ENCODE data around the gene CILP. TPM values are rescaled to one million over a fixed set of nuclear protein-coding genes. Genes with fewer than 3 reads are reported as not detected.

Gene CILP
- total RNA-seq, 1 experiment from 2014 or later: not detected

DNA sequence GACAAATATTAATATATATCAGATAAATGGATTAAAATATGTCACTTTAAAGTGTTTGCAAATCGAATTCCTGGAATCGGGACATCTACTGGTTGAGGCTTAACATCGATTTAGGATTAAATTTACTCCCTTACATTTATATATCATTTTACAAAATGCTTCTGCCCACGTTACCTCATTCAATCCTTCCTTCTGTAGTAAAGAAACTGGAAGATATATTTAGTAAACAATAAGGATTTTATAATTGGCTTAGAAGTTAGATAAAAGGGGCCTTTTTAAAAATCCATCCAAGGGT, 27.5 kb downstream of the CILP start:
- peak overlapping the region; percentile 88 to 94 for H3K4me3 ChIP-seq (replicated peaks in 1 of 2; ENCODE audit: low read depth in 1 of 2, low read length in 2 of 2)
- no peaks in the 10 kb centered on the region for H3K9me3 ChIP-seq (ENCODE audit: control insufficient read depth in 1 of 2, insufficient read depth in 1 of 2, low read depth in 1 of 2, low read length in 2 of 2)
- H3K9ac ChIP-seq (ENCODE audit: low read length): peak overlapping the region; percentile 89
- ChIA-PET CTCF (no interaction called here), RAD21 (ENCODE audit: low non-redundant PET in 1 of 2, low total read pairs in 2 of 2, uncharacterized antibody in 2 of 2, unreplicated experiment in 2 of 2) (no interaction called here), POLR2A (interaction anchor here (5.2 kb wide), 1 partner anchor 121 kb away, joined by 72 read pairs; the partner anchor contains the start of gene RNU5B-1)
- no peaks in the 10 kb centered on the region for H3K9me2 ChIP-seq (ENCODE audit: insufficient read depth)
- H2AFZ ChIP-seq (ENCODE audit: low read depth, low read length, poor library complexity, severe bottlenecking): no peak overlapping the region
- peak overlapping the region; percentile 72 for H3K4me2 ChIP-seq (ENCODE audit: low read length)
- no peaks in the 10 kb centered on the region for H4K20me1 ChIP-seq (ENCODE audit: insufficient read depth)
- H3K27me3 ChIP-seq (ENCODE audit: insufficient read depth, low read length): no peaks in the 10 kb centered on the region
- BruUV-seq (replicated peaks): TSS peak; percentile 41
- intact Hi-C loops (cut with micrococcal nuclease): no loop called here
- H3K4me1 ChIP-seq (ENCODE audit: control insufficient read depth in 1 of 2, insufficient read depth in 2 of 2, low read length in 2 of 2): peaks cover 8 to 14% of the 10 kb centered on the region in 2 experiments
- peaks cover 10 to 13% of the 10 kb centered on the region in 2 experiments; a peak in 2 of 4 replicates for H3K36me3 ChIP-seq (ENCODE audit: control insufficient read depth in 1 of 2, insufficient read depth in 2 of 2, low read length in 2 of 2)
- peaks cover 58% of the 10 kb centered on the region for H3K79me2 ChIP-seq (ENCODE audit: insufficient read depth, low read length)
- no peak for TF ChIP-seq SRF (IDR thresholded peaks at IDR 0.05; ENCODE audit: low read depth)
- no peak for TF ChIP-seq ZFX (IDR thresholded peaks at IDR 0.05)
- no peak for TF ChIP-seq FOSL1 (IDR thresholded peaks at IDR 0.05; ENCODE audit: low read depth)
- TF ChIP-seq SIN3A (IDR thresholded peaks at IDR 0.05; ENCODE audit: low read depth): no peak
- TF ChIP-seq YY1 (IDR thresholded peaks at IDR 0.05; ENCODE audit: extremely low read depth, insufficient replicate concordance, low read depth, low read length): no peak
- no peak for TF ChIP-seq CBX3 (IDR thresholded peaks at IDR 0.05; ENCODE audit: low read depth)
- no peak for TF ChIP-seq POLR2A (IDR thresholded peaks at IDR 0.05; ENCODE audit: borderline replicate concordance, extremely low read depth, insufficient read depth, insufficient read length)
- no peak for TF ChIP-seq POLR2AphosphoS5 (IDR thresholded peaks at IDR 0.05; ENCODE audit: low read depth, low read length)
- TF ChIP-seq, protein P1, sequence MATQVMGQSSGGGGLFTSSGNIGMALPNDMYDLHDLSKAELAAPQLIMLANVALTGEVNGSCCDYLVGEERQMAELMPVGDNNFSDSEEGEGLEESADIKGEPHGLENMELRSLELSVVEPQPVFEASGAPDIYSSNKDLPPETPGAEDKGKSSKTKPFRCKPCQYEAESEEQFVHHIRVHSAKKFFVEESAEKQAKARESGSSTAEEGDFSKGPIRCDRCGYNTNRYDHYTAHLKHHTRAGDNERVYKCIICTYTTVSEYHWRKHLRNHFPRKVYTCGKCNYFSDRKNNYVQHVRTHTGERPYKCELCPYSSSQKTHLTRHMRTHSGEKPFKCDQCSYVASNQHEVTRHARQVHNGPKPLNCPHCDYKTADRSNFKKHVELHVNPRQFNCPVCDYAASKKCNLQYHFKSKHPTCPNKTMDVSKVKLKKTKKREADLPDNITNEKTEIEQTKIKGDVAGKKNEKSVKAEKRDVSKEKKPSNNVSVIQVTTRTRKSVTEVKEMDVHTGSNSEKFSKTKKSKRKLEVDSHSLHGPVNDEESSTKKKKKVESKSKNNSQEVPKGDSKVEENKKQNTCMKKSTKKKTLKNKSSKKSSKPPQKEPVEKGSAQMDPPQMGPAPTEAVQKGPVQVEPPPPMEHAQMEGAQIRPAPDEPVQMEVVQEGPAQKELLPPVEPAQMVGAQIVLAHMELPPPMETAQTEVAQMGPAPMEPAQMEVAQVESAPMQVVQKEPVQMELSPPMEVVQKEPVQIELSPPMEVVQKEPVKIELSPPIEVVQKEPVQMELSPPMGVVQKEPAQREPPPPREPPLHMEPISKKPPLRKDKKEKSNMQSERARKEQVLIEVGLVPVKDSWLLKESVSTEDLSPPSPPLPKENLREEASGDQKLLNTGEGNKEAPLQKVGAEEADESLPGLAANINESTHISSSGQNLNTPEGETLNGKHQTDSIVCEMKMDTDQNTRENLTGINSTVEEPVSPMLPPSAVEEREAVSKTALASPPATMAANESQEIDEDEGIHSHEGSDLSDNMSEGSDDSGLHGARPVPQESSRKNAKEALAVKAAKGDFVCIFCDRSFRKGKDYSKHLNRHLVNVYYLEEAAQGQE (IDR thresholded peaks at IDR 0.05; ENCODE audit: low read depth): no peak
- no peak for TF ChIP-seq ELF1 (IDR thresholded peaks at IDR 0.05; ENCODE audit: borderline replicate concordance, low read depth)
- TF ChIP-seq, protein P2, sequence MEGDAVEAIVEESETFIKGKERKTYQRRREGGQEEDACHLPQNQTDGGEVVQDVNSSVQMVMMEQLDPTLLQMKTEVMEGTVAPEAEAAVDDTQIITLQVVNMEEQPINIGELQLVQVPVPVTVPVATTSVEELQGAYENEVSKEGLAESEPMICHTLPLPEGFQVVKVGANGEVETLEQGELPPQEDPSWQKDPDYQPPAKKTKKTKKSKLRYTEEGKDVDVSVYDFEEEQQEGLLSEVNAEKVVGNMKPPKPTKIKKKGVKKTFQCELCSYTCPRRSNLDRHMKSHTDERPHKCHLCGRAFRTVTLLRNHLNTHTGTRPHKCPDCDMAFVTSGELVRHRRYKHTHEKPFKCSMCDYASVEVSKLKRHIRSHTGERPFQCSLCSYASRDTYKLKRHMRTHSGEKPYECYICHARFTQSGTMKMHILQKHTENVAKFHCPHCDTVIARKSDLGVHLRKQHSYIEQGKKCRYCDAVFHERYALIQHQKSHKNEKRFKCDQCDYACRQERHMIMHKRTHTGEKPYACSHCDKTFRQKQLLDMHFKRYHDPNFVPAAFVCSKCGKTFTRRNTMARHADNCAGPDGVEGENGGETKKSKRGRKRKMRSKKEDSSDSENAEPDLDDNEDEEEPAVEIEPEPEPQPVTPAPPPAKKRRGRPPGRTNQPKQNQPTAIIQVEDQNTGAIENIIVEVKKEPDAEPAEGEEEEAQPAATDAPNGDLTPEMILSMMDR (IDR thresholded peaks at IDR 0.05 in 2 of 3, conservative IDR thresholded peaks at IDR 0.05 in 1 of 3; ENCODE audit: borderline replicate concordance in 1 of 3, insufficient read depth in 1 of 3, low read depth in 2 of 3, low read length in 2 of 3): no peak
- TF ChIP-seq EGR1 (IDR thresholded peaks at IDR 0.05; ENCODE audit: low read depth): no peak
- peak overlapping the region; percentile 84; the same call in 1 of the 2 replicates for H3K27ac ChIP-seq (ENCODE audit: low read depth, low read length)
- no peak for DNase-seq (ENCODE audit: low read depth, low spot score)
- ATAC-seq: no peak
